ENCODE measurements around the gene TRAF3IP1.

DNA sequence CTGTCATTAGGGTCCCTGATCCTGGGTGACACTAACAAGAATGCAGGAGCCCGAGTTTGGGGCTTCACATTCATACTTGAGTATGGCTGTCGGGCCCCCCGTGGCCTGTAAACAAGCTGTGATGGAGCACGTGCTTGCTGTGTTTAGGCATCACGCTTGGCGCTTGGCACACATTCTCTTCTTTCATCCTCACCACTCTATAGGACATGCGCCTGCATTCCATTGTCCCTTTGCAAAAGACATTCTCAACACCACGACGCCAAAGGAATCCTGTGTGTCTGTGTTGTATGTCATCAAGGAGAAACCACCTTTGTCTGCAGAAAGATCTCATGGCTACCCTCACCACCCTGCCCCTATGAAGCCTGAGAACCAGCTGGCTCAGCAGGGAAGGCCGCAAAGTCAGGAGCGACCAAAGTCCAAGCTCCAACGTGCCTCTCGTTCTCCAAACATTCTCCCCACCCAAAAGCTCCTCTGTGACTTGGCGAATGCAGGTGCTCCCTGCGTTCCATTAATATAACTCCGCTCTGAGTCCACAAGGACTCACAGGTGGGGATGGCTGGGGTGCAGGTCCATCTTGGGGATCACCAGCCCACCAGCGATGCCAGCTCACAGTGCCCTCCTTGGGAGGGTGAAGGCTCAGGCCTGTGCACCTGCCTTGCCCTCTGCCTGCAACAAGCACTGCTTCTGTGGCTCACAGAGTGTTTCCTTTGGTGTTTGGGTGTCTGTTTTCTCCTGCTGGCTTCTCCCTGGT lies 25.8 kb upstream of the TRAF3IP1 start:
- TF ChIP-seq POLR2AphosphoS5 (IDR thresholded peaks at IDR 0.05; ENCODE audit: borderline replicate concordance, low read depth, low read length) (no peak), EZH2 (IDR thresholded peaks at IDR 0.05) (no peak), FOXP2 (optimal IDR thresholded peaks at IDR 0.05; ENCODE audit: control extremely low read depth, extremely low read length, insufficient read depth) (no peak)
